Karpas-422 (cell line): ENCODE results near the gene PAPPA. TPM values are rescaled to one million over a fixed set of nuclear protein-coding genes. Genes with fewer than 3 reads are reported as not detected.

Experiments used
- DNase-seq: peaks from one replicate; pipeline ENCODE4 v3.0.0-alpha.2; 2015
- H2AFZ ChIP-seq: fragments of 200-600 bp; sonication (generic); 2 replicates; pipeline ENCODE4 v1.6.1; 2014; ENCODE audit warnings: antibody characterized with exemption, low read length, mixed read lengths
- H3K27ac ChIP-seq: fragments of 200-600 bp; sonication (generic); 2 replicates; pipeline ENCODE4 v1.5.1; 2014; ENCODE audit warnings: mild to moderate bottlenecking, low read length, moderate library complexity
- H3K27me3 ChIP-seq: fragments of 200-600 bp; sonication (generic); 2 replicates; pipeline ENCODE4 v1.6.1; 2014; ENCODE audit warnings: low read length, mixed read lengths
- H3K36me3 ChIP-seq: fragments of 200-600 bp; sonication (generic); 2 replicates; pipeline ENCODE4 v1.6.1; 2014; ENCODE audit warnings: low read length, mixed read lengths; ENCODE audit not compliant: insufficient read depth
- H3K4me1 ChIP-seq: fragments of 200-600 bp; sonication (generic); 2 replicates; pipeline ENCODE4 v1.6.1; 2014; ENCODE audit warnings: mild to moderate bottlenecking, low read length, mixed read lengths
- H3K4me2 ChIP-seq: fragments of 200-600 bp; sonication (generic); 2 replicates; pipeline ENCODE4 v1.6.1; 2014; ENCODE audit warnings: low read length, low read depth, mild to moderate bottlenecking; ENCODE audit not compliant: poor library complexity, severe bottlenecking
- H3K4me3 ChIP-seq: fragments of 200-600 bp; sonication (generic); 2 replicates; pipeline ENCODE4 v1.5.1; 2014; ENCODE audit warnings: mild to moderate bottlenecking, antibody characterized with exemption, low read length, mixed read lengths
- H3K79me2 ChIP-seq: fragments of 200-600 bp; sonication (generic); 2 replicates; pipeline ENCODE4 v1.6.1; 2014; ENCODE audit warnings: mild to moderate bottlenecking, low read length, mixed read lengths
- H3K9ac ChIP-seq: fragments of 200-600 bp; sonication (generic); 2 replicates; pipeline ENCODE4 v1.6.0; 2014; ENCODE audit warnings: low read length
- H3K9me2 ChIP-seq: fragments of 200-600 bp; sonication (generic), shearing (Covaris generic); replicated peaks from 2 replicates; pipeline ENCODE4 v1.6.0; 2014; ENCODE audit warnings: mild to moderate bottlenecking, low read length, moderate library complexity; ENCODE audit not compliant: insufficient read depth
- H3K9me3 ChIP-seq: fragments of 300-700, 200-600 bp; sonication (generic); 2 replicates; pipeline ENCODE4 v1.6.1; 2014; ENCODE audit warnings: low read length, mixed read lengths
- H4K20me1 ChIP-seq: fragments of 200-600 bp; sonication (generic); 2 replicates; pipeline ENCODE4 v1.6.1; 2014; ENCODE audit warnings: mild to moderate bottlenecking, antibody characterized with exemption, low read length, low read depth; ENCODE audit not compliant: insufficient read depth
- total RNA-seq: library from RNA; depleted of rRNA; stranded (reverse); fragments of >200 nt; shearing (Covaris generic); gene quantifications from 2 replicates; pipeline ENCODE4 v1.2.3, GENCODE V29; 2014; ENCODE audit warnings: low replicate concordance

Gene PAPPA
- total RNA-seq, 1 experiment from 2014 or later: 0.30 TPM

DNA sequence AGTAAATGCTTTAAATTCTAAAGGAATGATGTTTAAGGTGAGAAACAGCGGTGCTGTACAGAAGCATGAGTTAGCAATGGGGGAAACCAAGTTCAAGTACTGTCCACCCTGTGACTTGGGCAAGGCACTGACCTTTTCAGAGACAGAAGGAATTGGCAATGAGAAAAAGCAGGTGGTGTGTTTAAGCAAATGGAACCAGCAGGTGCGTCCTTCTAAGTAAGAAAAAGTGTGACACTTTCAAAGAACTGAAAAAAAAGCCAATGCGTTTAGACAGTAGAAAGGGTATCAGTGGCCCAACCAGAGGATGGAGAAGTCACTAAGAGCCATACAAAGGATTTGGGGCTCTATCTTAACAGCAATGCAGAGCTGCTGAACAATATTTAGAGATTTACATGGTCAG is 250.6 kb downstream of the PAPPA start:
- H3K79me2 ChIP-seq: no peaks in the 10 kb centered on the region
- no peaks in the 10 kb centered on the region for H3K9me2 ChIP-seq
- no peak overlapping the region for H3K27ac ChIP-seq
- H3K27me3 ChIP-seq: no peaks in the 10 kb centered on the region
- DNase-seq: no peak
- no peak overlapping the region for H3K9ac ChIP-seq
- no peaks in the 10 kb centered on the region for H3K9me3 ChIP-seq
- H4K20me1 ChIP-seq: no peaks in the 10 kb centered on the region
- peaks cover 6% of the 10 kb centered on the region; the same call in 1 of the 2 replicates for H3K4me1 ChIP-seq
- no peak overlapping the region for H2AFZ ChIP-seq
- no peaks in the 10 kb centered on the region for H3K36me3 ChIP-seq
- H3K4me3 ChIP-seq: no peak overlapping the region
- no peak overlapping the region for H3K4me2 ChIP-seq

DNA sequence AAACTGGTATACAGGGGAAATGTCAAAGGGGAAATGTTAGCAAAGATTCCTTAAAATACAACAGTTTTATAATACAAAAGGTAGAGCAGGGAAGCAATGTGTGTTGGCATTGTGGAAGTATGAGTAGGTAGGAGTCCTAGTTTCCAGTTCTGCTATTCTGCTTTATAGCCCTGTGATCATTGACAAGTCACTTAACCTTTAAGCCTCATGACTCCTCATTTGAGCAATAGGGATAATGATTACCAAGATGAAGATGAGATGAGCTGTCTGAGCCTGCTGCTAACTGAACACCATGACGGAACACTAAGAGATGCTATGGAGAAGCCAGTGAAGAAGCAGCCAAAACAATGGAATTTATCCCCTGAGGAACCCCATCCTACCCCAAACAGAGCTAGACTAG is 251.7 kb downstream of the PAPPA start:
- Histone ChIP-seq H3K36me3 (no peaks in the 10 kb centered on the region), H3K9me2 (no peaks in the 10 kb centered on the region), H2AFZ (no peak overlapping the region), H3K4me3 (no peak overlapping the region), H3K4me1 (peaks cover 6% of the 10 kb centered on the region; the same call in 1 of the 2 replicates), H3K27ac (no peak overlapping the region), H3K79me2 (no peaks in the 10 kb centered on the region), H3K27me3 (no peaks in the 10 kb centered on the region), H3K4me2 (no peak overlapping the region), H3K9me3 (no peaks in the 10 kb centered on the region), H4K20me1 (no peaks in the 10 kb centered on the region), H3K9ac (no peak overlapping the region)
- DNase-seq: no peak

DNA sequence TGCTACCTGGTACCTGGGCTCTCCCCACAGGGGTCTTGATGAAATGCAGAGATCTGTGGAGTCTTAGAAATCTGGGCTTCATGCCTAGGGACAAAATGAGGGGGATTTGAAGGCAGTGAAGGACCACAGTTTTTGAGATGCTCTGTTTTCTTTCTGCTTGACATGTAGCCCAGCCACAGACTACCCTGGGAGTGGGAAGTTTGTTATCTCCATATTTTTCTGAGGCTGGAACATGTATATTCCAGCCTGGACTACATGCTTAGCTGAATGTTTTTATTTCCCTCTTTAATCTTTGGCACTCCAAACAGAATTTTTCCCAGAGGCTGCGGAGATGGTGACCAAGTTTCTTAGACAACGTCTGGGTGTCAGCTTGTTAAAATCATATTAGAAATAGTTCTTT is 252.9 kb downstream of the PAPPA start:
- Histone ChIP-seq H3K4me1 (peaks cover 6% of the 10 kb centered on the region; the same call in 1 of the 2 replicates), H3K4me3 (no peak overlapping the region), H3K36me3 (no peaks in the 10 kb centered on the region), H2AFZ (no peak overlapping the region), H3K9me3 (no peaks in the 10 kb centered on the region), H3K4me2 (no peak overlapping the region), H3K9ac (no peak overlapping the region), H3K79me2 (no peaks in the 10 kb centered on the region), H3K9me2 (no peaks in the 10 kb centered on the region), H3K27ac (no peak overlapping the region), H3K27me3 (no peaks in the 10 kb centered on the region), H4K20me1 (no peaks in the 10 kb centered on the region)
- DNase-seq: no peak

DNA sequence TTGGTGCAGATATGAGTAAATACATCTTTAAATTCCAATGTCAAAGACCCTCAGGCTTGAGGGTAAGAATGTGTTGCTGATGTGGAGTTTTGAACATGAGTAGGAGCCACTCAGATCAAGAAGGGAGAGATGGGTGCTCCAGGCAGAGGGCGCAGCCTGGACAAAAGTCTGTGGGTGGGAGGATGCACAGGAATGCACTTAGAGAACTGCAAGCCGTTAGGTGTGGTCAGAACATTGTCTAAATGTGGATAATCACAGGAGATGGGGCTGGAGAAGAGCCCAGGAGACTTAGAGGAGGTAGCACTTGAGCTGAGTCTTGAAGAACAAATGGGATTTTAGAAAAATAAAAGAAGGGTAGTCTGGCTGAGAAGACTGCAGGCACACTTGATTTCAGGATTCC is 255.5 kb downstream of the PAPPA start:
- Histone ChIP-seq H2AFZ (no peak overlapping the region), H3K27me3 (no peaks in the 10 kb centered on the region)

DNA sequence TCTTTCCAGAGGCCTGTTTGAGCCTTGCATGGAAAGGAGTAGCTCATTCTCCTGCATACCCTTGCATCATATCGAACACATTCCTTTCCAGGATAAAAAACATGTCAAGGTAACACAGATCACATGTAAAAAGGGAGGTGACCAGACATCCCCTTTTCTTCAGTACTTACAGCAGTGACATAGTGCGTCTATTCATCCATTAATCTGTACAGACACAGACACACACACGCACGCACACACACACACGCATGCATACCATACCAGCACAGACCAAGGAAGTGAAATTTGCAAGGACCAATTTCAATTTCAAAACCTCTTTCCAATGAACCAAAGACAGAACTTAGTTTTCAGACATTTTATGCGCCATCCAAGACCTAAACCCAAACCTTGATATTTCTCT is 256.0 kb downstream of the PAPPA start:
- Histone ChIP-seq H3K27me3 (no peaks in the 10 kb centered on the region), H3K9me3 (no peaks in the 10 kb centered on the region), H3K79me2 (no peaks in the 10 kb centered on the region), H3K4me1 (no peaks in the 10 kb centered on the region), H4K20me1 (no peaks in the 10 kb centered on the region), H3K9ac (no peak overlapping the region), H2AFZ (no peak overlapping the region), H3K4me2 (no peak overlapping the region), H3K9me2 (no peaks in the 10 kb centered on the region), H3K36me3 (no peaks in the 10 kb centered on the region), H3K4me3 (no peak overlapping the region), H3K27ac (no peak overlapping the region)
- DNase-seq: no peak

More for the DNA sequence above, 255.5 kb downstream of the PAPPA start:
- Histone ChIP-seq H3K36me3 (no peaks in the 10 kb centered on the region), H3K79me2 (no peaks in the 10 kb centered on the region), H3K27ac (no peak overlapping the region), H3K4me1 (peaks cover 3% of the 10 kb centered on the region; the same call in 1 of the 2 replicates), H3K9me3 (no peaks in the 10 kb centered on the region), H4K20me1 (no peaks in the 10 kb centered on the region), H3K9ac (no peak overlapping the region), H3K9me2 (no peaks in the 10 kb centered on the region), H3K4me3 (no peak overlapping the region), H3K4me2 (no peak overlapping the region)
- no peak for DNase-seq

DNA sequence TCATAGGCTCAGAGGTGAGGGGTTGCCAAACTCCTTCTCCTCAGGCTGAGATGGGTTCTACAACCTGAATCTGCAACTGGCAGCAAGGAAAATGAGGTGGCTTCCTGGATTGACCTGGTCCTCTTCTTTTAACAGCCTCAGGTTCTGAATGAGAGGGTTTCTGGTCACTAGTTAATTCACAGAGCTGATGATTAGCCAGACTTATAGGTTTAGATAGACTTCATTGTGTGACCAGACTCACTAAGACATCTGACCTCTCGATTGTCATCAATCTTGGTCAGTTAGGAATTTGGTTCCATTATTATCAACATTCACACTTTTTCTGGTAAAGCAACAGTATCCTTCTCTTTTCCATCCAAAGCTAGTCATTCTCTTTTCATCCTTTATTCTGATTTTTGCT is 257.9 kb downstream of the PAPPA start:
- no peaks in the 10 kb centered on the region for H4K20me1 ChIP-seq
- no peaks in the 10 kb centered on the region for H3K9me3 ChIP-seq
- H3K9me2 ChIP-seq: no peaks in the 10 kb centered on the region
- no peak overlapping the region for H3K4me2 ChIP-seq
- no peak overlapping the region for H2AFZ ChIP-seq
- no peaks in the 10 kb centered on the region for H3K36me3 ChIP-seq
- no peak overlapping the region for H3K27ac ChIP-seq
- H3K4me3 ChIP-seq: no peak overlapping the region
- no peaks in the 10 kb centered on the region for H3K4me1 ChIP-seq
- no peak overlapping the region for H3K9ac ChIP-seq
- H3K79me2 ChIP-seq: no peaks in the 10 kb centered on the region
- no peak for DNase-seq
- no peaks in the 10 kb centered on the region for H3K27me3 ChIP-seq

DNA sequence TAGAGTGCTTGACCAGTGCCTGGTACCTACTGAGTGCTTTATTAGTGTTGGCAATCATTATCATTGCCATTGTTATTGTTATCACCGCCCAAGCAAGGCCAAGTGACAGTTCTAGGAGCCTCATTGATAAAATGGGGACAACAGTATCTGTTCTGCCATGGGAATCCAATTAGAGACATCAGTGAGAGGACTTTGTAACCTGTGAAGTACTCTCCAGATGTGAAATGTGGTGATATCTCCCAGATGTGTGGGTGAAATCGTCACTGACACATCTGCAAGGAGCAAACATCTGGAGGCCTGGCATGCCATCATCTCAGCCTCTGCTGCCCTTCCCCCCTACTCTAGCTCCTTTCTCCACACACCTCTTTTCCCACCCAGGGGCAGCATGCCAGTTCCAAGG is 260.8 kb downstream of the PAPPA start:
- no peak overlapping the region for H3K4me2 ChIP-seq
- DNase-seq: no peak
- H3K36me3 ChIP-seq: no peaks in the 10 kb centered on the region
- H3K27me3 ChIP-seq: no peaks in the 10 kb centered on the region
- no peak overlapping the region for H2AFZ ChIP-seq
- no peaks in the 10 kb centered on the region for H3K4me1 ChIP-seq
- H3K9me3 ChIP-seq: no peaks in the 10 kb centered on the region
- no peaks in the 10 kb centered on the region for H3K9me2 ChIP-seq
- H3K4me3 ChIP-seq: no peak overlapping the region
- no peaks in the 10 kb centered on the region for H3K79me2 ChIP-seq
- H4K20me1 ChIP-seq: no peaks in the 10 kb centered on the region
- no peak overlapping the region for H3K9ac ChIP-seq
- H3K27ac ChIP-seq: no peak overlapping the region

DNA sequence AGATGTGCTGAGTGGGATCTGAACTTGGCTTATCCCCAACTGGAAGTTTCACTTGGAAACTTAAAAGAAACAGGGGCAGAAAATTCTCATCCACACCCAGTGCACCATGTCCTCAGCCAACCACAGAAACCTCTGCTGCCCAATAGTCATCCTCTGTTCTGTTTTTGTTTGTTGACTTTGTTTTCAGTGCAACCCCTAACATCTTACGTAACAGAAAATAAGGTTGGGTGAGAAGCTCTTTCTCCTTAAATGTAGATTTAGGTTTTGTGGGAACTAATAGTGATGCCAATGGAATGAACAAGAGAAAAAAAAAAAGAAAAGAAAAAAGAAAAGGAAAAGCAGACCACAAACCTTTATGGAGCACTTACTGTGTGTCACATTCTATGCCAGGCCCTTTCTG is 262.8 kb downstream of the PAPPA start:
- Histone ChIP-seq H3K4me2 (no peak overlapping the region), H3K79me2 (no peaks in the 10 kb centered on the region), H3K27me3 (no peaks in the 10 kb centered on the region), H3K9me3 (no peaks in the 10 kb centered on the region), H3K27ac (no peak overlapping the region), H2AFZ (no peak overlapping the region), H3K4me3 (no peak overlapping the region), H3K9ac (no peak overlapping the region), H4K20me1 (no peaks in the 10 kb centered on the region), H3K36me3 (no peaks in the 10 kb centered on the region), H3K4me1 (no peaks in the 10 kb centered on the region), H3K9me2 (no peaks in the 10 kb centered on the region)
- DNase-seq: no peak

DNA sequence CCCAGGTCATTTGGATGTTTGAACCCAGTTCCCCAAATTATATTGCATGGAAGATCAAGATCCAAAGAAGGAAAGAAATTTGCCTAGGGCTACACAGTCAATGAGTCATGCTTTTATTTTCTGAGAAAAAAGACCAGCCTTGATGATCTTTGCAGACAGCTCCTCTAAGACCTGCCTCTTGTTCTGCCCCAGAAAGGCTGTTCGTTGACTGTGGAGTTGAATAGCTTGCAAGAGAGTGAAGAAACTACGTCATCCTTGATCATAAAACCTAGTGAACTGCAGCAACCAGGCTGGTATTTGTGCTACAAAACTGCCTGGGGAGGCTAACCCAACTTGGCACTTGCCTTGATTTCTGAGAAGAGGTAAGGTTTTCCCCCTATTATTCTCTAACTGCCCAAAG is 263.9 kb downstream of the PAPPA start:
- H3K4me3 ChIP-seq: no peak overlapping the region
- H4K20me1 ChIP-seq: no peaks in the 10 kb centered on the region
- no peak for DNase-seq
- H3K4me1 ChIP-seq: no peaks in the 10 kb centered on the region
- no peak overlapping the region for H3K27ac ChIP-seq
- no peaks in the 10 kb centered on the region for H3K36me3 ChIP-seq
- H3K79me2 ChIP-seq: no peaks in the 10 kb centered on the region
- no peak overlapping the region for H2AFZ ChIP-seq
- H3K9me3 ChIP-seq: no peaks in the 10 kb centered on the region
- H3K27me3 ChIP-seq: no peaks in the 10 kb centered on the region
- no peak overlapping the region for H3K4me2 ChIP-seq
- no peaks in the 10 kb centered on the region for H3K9me2 ChIP-seq
- no peak overlapping the region for H3K9ac ChIP-seq
